ENCODE measurements around the gene NMT1. TPM values are rescaled to one million over a fixed set of nuclear protein-coding genes. Genes with fewer than 3 reads are reported as not detected.

The NMT1 gene
- total and polyA plus RNA-seq, 2 of the 13 experiments (the other 11 are each of a cell fraction or from before 2014, with no cell fraction given): 75.7 to 142 TPM

GRCh38 chr17:45021607-45022287 lies 39.4 kb upstream of the NMT1 start (continued):
- TF ChIP-seq NFAT5 (CRISPR knock-in tag; IDR thresholded peaks at IDR 0.05) (peak; percentile 66; the same call in 1 of the 2 replicates), ZNF234 (CRISPR knock-in tag; conservative IDR thresholded peaks at IDR 0.05) (peak; percentile 63; the same call in 1 of the 2 replicates), GATAD2A (CRISPR knock-in tag; IDR thresholded peaks at IDR 0.05) (peak; percentile 51; the same call in 1 of the 2 replicates), ZNF598 (CRISPR knock-in tag; IDR thresholded peaks at IDR 0.05; ENCODE audit: borderline replicate concordance) (peak; percentile 58; the same call in 1 of the 2 replicates), THRA (CRISPR knock-in tag; IDR thresholded peaks at IDR 0.05; ENCODE audit: borderline replicate concordance) (peak; percentile 43; the same call in 1 of the 2 replicates), ZNF776 (CRISPR knock-in tag; IDR thresholded peaks at IDR 0.05) (peak; percentile 89), SATB2 (CRISPR knock-in tag; IDR thresholded peaks at IDR 0.05) (no peak), ZNF281 (CRISPR knock-in tag; IDR thresholded peaks at IDR 0.05; ENCODE audit: borderline replicate concordance) (peak; percentile 59; the same call in 1 of the 2 replicates), ZUFSP (CRISPR knock-in tag; IDR thresholded peaks at IDR 0.05; ENCODE audit: borderline replicate concordance) (no peak), ZNF18 (CRISPR knock-in tag; IDR thresholded peaks at IDR 0.05; ENCODE audit: insufficient replicate concordance) (peak; percentile 32), ZSCAN9 (CRISPR knock-in tag; IDR thresholded peaks at IDR 0.05; ENCODE audit: borderline replicate concordance) (peak; percentile 32; the same call in 1 of the 2 replicates), ZFP37 (CRISPR knock-in tag; IDR thresholded peaks at IDR 0.05; ENCODE audit: borderline replicate concordance) (0 out of 2 replicates have a peak, but pooled peaks have one; percentile 34), GATAD1 (CRISPR knock-in tag; IDR thresholded peaks at IDR 0.05) (peak; percentile 61; the same call in 1 of the 2 replicates), JUNB (CRISPR knock-in tag; IDR thresholded peaks at IDR 0.05; ENCODE audit: borderline replicate concordance) (no peak), AGO2 (optimal IDR thresholded peaks at IDR 0.05; ENCODE audit: low read depth, low read length) (peak; percentile 97)

Data from HepG2 (cell line).